ENCODE data around the gene CNBP.
"Not testable (repeated sequence)": the region's sequence is repeated elsewhere in the genome, so short reads cannot be mapped to it uniquely, and the experiment has no call there.

The CNBP gene

DNA sequence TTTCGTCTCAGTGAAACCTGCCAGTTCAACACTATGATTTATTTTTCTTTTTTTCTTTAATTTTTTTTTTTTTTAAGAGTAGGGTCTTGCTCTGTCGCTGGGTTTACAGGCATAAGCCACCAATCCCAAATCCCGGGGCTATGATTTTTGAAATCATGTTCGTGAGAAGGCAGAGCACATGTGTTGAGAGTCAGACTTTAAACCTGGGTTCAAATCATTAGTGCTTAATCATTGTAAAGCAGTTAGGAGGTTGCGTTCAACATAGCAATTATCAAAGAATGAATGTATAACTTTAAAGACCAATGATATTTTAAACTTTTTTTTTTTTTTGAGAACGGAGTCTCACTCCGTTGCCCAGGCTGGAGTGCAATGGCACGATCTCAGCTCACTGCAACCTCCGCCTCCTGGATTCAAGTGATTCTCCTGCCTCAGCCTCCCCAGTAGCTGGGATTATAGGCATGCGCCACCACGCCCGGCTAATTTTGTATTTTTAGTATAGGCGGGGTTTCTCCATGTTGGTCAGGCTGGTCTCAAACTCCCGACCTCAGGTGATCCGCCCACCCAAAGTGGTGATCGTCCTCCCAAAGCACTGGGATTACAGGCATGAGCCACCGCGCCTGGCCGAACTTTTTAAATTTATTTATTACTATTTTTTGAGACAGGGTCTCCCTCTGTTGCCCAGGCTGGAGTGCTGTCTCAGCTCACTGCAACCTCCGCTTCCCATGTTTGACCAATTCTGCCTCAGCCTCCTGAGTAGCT, 1.3 kb upstream of the CNBP start:
- DNase-seq: not testable (repeated sequence)

DNA sequence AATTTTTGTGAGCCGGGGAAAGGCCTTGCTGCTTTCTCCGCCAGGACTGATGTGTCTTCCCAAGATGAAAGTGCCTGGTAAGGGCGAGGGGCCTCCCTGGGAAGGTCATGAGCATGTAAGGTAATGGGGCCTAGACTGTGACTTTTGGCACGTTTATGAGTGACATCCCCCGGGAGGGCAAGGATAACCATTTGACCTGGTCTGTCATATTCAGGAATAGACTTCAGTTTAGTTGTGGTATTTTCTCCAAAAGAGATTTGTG, 631 bp upstream of the CNBP start:
- DNase-seq: peak; percentile 40 to 50

DNA sequence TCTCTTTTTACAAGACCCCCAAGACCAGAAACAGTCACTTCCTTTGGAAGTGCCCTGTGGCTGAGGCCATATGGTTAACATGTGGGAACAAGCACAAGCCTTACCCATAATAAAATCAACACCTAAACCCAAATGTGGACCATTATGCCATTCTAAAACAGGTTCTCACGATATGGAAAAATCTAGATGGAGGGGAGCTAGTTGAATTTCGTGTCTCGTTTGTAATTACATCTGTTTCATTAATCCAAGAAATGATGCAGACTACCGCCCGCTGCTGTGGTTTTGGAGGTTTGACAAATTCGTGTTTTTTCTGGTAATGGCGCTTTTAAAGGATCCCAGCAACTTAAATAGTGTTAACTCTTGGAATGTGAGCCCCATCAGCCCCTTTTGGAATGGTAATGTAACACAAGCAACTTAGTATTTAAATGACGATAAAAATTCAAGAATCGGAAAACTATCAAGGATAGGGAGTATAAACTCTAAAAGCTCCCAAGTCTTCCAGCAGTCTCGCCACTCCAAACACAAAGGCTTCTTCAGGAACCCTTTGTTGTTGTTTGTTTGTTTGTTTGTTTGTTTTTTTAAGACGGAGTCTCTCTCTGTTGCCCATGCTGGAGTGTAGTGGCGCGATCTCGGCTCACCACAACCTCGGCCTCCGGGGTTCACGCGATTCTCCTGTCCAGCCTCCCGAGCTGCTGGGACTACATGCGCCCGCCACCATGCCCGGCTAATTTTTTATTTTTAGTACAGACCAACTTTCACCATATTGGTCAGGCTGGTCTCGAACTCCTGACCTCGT, 1.1 kb downstream of the CNBP start:
- peak; percentile 46 to 54 for DNase-seq

DNA sequence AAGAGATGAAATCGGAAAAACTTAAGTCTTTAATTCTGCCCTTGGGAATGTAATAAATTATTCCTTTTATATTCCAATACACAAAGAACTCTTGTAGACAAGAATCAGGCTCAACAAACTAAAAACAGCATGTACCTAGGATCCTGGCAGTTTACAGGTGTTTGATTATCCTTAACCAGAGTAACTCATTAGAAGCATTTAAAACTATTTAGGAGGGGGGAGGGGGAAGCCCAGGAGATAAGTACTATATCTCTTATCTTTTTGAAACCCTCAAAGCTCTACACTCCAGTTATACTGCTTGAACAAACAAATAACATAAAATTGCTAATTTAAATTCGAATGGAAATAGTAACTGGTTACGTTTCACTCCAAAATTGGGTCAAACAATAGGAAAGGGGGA, 1.9 kb downstream of the CNBP start:
- DNase-seq: no peak

DNA sequence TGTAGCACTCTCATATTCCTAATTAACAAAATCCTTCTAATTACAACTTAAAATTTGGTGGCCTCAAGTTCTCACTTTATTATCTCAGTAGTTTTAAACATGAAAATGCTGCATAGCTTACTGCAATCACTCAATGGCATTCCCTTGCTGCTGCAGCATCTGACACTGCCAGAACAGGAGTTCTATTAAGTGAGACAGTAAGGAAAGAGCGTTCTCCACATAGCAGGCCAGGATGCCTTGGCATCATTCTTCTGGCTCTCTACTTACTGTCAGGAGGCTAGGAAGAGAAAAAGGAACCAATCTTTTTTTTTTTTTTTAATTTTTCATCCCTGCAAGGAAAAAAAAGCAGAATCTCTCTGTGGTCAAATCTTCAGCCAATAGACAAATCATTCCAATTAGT, 3.2 kb downstream of the CNBP start:
- no peak for DNase-seq

DNA sequence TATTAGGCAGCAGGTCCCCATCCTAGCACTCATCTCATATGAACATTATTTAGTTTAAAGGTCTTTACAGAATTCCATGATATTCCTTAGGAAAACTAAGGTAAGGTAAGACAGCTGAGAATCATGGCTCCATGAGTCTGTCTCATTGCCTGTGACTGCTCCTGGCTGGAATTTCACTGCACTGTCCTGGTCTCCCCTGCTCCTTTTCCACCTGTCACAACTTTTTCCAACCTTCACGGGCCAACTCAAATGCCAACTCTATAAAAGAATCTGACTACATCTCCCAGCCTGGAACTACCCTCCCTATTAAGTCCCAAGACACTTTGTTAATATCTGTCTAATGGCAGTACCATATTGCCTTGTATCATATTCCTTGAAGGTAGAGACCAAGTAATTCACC, 7.6 kb downstream of the CNBP start:
- DNase-seq: no peak

DNA sequence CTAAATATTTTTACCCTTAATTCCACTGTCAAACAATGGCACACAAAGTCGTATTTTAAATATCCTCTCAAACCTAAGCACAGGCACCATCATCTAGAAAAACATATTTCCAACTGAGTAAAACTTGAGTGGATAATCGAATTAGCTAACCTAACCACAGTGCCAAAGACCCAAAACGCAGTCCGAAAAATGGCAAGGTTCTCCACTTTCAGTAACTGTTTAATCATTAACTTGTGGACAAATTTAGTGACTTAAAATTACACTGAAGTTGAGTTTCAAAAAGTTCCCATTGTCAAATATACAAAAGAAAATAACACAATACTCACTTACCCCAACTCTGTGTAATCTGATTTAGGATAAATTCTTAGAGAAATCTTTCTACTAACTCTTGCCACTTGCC, 10.0 kb downstream of the CNBP start:
- DNase-seq: no peak

DNA sequence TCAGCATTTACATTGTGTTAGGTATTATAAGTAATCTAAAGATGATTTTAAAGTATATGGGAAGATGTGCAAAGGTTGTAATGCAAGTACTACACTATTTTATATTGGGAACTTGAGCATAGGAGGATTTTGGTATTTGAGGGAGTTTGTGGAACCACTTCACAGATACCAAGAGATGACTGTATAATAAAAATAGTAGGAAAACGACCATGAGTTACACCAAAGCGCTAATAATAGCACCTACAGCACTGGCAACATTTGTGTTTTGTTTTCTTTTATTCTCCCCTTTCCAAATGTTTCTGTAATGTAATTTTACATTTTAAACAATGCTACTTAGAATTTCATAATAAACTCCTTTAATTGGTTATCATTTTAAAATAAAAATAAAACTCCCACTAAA, 10.5 kb downstream of the CNBP start:
- DNase-seq: no peak

DNA sequence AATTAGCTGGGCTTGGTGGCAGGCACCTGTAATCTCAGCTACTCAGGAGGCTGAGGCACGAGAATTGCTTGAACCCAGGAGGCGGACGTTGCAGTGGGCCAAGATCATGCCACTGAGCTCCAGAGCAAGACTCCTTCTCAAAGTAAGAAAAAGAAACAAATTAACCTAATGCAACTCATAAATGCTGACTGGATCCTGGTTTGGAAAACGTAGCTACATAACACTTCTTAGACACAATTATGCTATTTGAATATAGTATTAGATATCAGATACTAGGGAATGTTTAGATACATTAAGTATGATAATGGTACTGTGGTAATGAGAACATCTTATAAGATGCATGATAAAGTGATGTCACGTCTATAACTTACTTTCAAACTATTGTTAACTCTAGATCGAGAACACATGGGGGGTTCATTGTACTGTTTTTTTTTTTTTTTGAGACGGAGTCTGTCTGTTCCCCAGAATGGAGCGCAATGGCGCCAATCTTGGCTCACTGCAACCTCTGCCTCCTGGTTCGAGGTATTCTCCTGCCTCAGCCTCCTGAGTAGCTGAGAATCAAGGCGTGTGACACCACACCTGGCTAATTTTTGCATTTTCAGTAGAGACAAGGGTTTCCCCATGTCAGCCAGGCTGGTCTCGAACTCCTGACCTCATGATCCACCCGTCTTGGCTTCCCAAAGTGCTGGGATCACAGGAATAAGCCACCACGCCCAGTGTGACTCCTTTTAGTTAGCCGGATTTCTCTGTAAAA, 16.9 kb downstream of the CNBP start:
- DNase-seq: no peak

DNA sequence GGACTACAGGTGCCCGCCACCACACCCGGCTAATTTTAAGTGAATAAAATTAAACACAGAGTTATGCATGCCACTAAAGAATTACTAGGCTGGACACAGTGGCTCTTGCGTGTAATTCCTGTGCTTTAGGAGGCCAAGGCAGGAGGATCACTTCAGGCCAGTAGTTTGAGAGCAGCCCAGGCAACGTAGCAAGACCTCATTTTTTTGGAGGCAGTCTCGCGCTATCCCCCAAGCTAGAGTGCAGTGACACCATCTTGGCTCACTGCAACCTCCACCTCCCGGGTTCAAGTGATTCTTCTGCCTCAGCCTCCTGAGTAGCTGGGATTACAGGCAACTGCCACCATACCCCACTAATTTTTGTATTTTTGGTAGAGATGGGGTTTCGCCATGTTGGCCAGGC, 18.1 kb downstream of the CNBP start:
- not testable (repeated sequence) for DNase-seq

DNA sequence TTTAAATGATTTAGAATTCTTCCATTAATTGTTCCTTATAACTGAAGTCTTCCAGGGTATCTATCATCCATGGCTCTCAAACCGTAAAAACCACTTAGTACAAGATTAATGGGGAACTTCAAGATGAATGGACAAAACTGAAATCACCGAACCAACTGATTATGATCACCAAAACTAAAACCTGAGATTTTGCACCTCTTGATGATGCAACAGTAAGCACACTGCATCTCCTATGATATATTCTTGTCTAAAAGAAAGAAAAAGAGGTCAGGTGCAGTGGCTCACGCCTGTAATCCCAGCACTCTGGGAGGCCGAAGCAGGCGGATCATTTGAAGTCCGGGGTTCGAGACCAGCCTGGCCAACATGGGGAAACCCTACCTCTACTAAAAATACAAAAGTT, 19.2 kb downstream of the CNBP start:
- no peak for DNase-seq

DNA sequence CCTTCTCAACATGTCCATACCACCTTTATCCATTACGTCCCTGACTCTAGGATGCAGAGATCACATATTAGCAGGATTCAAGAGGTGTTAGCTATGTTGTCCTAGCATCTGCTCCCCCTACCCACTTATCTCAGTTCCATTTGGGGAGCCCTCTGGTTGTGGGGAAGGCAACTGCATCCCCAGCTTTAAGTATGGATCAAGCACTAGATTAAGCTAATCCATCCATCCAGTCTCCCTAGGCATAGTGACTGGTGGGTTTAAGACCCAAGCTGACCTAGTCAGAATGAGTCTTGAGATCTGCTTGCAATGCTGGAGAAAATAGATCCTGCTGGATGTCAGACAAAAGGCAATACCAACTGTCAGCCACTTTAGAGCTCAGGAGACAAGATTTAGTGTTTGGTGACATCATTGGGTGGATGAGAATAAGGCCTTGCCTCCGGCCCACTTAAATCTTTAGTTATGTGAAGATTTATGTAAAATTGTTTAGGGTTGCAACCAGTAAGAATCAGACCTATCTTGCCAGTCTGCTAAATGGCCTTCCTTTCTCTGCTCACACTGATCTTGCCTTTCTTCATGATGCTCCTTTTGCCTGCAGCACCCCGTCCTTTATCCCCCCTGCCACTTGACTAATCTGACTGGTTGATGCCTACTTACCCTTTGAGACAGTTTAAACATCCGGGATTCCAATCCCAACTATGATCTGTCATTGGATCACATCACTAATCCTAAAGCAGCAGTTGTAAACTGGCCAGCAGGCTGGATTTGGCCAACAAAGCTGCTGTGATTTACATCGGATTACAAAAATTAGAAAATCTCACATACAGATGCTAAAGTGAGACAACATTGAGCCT, 20.7 kb downstream of the CNBP start:
- no peak for DNase-seq

DNA sequence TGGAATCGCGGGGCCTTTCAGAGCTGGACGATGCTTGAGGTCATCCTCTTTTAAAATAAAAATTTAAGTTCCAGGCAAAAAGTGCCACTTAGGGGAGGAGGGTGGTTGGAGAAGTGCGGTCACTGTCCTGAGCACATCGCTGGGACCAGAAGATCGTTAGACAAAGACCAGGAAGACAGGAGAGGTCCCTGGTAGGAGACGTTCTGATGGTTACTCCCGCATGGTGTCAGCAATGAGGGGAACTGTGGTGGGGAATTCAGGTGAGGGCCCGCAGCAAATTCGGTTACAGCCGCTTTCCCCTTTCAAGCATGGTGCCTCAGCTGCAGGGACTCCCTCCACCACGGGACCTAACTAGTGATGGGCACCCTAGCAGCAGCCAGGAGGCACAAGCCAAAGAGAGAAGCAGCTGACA, 21.8 kb downstream of the CNBP start:
- DNase-seq: peak; percentile 41 to 43

DNA sequence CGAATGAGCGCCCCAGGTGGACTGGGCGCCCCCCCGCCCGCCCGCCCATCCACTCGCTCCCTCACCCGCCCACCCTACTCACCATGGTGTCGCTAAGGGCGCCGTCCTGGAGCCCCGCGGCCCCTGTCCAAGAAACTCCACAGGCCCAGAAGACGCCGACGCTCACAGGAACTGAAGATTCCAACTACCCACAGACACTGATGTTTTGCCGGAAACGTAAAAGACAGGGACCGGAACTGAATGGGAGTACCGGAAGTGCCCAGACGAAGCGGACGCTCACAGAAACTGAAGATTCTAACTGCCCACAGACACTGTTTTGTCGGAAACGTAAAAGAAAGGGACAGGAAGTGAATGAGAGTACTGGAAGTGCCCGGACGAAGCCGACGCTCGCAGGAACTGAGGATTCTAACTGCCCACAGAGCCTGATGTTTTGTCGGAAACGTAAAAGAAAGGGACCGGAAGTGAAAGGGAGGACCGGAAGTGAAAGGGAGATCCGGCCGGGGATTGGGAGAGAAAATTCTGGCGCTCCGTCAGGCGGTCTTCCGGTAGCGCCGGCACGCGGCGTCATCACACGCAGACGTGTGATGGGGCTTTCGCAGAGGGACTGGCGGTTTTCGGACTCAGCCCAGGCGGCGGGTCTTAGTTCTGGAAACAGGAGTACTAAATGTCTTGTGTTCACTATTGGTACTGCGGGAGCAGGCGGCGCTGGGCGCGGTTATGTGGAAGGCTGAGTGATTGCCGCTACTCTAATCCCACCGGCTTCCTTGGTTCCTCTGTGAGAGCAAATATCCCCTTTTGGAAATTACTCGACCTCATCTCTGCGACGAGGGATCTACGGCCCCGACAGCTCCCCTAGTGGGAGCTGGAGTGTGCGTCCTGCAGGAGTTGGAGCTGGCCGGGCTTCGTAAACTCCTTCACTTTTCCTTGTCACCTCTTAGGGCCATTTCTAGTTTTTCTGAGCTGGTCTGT, 22.5 kb downstream of the CNBP start, which contains the start of gene ISY1:
Gene ISY1, minus strand, starts transcription at position 173 of the 969 bp plus-strand sequence. Its CDS starts 88 bp downstream, at position 85.
- DNase-seq: peak; percentile 85 to 86

DNA sequence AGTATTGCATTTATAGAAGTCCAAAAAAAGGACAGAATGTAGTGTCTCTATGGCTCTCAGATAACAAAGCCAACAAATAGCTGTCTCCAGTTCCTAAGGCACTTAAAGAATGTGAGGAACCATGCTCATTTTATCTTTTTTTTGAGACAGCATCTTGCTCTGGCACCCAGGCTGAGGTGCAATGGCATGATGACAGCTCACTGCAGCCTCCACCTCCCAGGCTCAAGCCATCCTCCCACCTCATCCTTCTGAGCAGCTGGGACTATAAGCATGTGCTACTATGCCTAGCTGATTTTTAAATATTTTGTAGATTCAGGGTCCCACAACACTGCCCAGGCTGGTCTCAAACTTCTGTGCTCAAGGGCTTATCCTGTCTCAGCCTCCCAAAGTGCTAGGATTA, 38.9 kb downstream of the CNBP start:
- no peak for DNase-seq

DNA sequence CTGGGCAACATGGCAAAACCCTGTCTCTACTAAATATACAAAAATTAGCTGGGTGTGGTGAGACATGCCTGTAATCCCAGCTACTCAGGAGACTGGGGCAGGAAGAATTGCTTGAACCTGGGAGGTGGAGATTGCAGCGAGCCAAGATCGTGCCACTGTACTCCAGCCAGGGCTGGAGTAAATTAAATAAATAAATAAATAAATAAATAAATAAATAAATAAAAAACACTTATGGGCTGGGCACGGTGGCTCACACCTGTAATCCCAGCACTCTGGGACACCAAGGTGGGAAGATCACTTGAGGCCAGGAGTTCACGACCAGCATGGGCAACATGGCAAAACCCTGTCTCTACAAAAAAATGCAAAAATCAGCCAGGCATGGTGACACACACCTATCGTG, 42.7 kb downstream of the CNBP start:
- not testable (repeated sequence) for DNase-seq

DNA sequence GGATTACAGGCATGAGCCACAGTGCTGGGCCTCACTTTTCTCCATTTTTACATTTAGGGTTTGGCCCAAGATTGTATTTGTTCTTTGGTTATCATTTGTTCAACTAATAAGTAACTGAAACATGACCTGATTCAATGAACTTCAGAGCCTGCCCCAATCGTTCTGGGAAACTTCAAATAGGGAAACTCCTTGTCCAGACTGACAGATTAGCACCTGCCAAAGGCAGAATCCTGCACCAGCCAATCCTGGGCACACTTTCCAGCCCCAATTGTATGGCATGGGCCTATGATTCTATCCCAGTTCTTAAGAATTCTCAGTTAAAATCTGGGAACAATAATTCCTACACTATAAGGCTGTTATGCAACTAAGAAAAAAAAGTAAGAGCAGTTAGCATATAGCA, 43.8 kb downstream of the CNBP start:
- no peak for DNase-seq

DNA sequence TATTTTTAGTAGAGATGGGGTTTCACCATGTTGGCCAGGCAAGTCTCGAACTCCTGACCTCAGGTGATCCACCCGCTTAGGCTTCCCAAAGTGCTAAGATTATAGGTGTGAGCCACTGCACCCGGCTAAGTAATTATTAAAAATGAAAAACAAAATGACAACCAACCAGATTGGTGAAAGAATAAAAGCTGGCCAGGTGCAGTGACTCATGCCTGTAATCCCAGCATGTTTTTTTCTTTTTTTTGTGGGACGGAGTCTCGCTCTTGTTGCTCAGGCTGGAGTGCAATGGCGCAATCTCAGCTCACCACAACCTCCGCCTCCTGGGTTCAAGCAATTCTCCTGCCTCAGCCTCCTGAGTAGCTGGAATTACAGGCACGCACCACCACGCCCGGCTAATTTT, 47.4 kb downstream of the CNBP start:
- not testable (repeated sequence) for DNase-seq

DNA sequence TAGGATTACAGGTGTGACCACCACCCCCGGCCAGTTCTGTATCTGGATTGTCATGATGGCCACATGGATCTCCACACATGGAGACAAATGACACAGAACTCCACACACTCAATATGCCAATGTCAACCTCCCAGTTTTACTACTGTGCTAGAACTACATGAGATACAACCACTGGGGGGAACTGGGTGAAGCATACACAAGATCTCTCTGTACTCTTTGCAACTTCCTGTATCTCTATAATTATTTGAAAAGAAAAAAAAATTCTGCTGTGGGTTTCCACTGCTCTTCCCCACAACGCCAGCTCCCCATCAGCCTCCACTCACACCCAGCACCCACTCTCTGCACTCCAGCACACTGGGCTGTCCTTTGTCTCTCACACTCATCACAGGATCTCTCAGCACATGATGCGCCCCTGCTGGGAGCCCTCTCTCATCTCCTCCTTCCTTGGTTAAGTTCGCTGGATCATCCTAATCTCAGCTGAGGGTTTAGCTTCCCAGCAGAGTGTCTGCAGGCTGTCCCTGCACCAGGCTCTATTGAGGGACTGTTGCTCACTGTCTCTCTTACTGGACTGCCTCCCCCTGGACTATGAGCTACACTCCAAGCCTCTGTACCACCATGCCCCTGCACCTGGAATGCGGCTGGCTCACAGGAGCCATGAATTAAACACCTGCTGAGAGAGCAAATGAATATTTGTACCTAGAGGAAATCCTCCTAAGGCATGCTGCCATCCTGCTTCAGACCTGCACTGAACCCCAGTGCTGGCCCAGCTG, 51.4 kb downstream of the CNBP start:
- no peak for DNase-seq

DNA sequence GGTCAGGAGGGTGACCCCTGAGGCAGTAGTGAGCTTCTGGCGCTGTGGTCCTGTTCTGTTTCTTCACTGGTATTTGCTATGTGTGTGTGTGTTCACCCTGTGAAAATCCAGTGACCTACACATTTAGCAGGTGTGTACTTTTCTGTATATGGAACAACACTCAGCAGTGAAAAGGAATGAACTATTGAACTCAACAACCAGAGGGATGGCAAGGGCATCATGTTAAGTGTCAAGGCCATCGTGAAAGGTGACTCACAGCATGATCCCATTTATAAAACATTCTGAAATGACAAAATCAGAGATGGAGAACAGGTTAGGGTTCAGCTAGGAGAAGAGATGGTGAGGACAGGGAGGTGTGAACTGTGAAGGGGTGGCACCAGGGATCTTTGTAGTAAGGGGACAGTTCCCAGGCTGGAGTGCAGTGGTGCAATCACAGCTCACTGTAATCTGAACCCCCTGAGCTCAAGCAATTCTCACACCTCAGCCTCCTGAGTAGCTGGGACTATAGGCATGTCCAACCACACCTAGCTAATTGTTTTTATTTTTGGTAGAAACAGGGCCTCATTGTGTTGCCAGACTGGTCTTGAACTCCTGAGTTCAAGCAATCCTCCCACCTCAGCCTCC, 52.1 kb downstream of the CNBP start:
- no peak for DNase-seq

All from stimulated activated CD4-positive, alpha-beta T cell treated with anti-CD3 and anti-CD28 coated beads, Interleukin-2, amount 100 ng/mL, for 24 hours (primary cell).